ENCODE measurements around the gene ZNF174.

ZNF174 gene

DNA sequence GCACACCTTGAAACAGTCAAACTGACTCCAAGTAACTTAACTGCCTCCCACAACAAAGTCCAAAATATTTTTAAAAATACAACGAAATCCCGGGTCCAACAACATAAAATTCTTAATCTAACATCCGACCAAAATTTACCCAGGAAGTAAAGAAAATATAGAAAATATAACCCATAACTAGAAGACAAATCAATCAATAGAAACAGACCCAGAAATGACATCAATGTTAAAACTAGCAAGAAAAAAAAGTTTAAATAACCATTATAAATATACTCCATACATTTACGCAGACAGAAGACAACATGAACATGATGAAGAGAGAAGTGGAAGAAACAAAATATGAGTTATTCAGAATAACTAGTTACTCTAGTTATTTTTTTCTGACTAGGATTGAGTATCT is 38.6 kb downstream of the ZNF174 start:
- no peak for DNase-seq (ENCODE audit: low read depth, low spot score)
- no peak overlapping the region for H3K27ac ChIP-seq

DNA sequence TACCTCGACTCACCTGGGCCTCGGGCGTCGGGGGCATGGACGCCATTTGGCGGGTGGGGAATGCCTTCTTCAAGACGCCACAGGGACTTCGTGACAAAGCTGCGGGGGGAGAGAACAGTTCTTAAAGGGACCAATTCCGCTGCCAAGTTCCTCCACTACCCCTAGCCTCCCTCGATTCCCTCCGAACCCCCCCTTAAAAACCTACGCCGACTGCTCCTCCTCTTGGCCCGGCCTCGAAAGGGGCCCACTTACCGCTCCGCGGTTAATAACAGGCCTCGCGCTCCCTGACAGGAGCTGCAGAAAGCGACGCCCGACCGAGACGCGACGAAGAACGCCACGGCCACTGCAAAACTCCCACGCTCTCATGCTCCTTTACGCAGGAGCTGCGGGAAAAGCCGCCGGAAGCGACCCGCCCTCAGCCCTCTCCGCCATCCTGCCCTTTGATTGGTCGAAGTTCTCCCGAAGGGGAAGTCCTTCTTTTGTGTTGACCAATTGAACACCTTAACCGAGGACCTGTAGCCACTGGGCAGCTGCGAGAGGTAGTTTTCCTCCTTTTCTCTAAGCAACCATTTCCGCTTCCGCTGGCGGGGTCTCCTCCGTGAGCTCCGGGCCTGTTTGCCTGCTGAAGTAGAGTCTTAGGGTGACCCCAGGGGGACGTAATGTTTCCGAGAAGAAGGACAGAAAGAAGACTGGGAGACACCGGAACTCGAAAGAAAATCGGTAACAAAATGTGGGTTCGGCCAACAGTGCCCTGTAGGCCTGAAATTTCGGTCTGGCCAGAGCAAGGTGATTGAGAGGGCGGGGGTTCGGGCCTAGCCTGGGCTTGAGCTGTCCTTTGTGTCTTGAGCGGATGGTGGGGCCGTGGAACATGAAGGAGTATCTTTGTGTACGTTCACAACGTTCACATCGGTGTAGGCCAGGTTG is 42.4 kb downstream of the ZNF174 start, which contains the start of the genes NAA60 and ZNF597:
Gene NAA60, plus strand, starts transcription at position 573 of the 924 bp plus-strand sequence. CDS start 32,548 bp downstream, outside the sequence.
Gene ZNF597, minus strand, starts transcription at position 397 of the 924 bp plus-strand sequence. Its CDS starts 351 bp downstream, at position 46.
- peak within 1 kb of the TSS; percentile 83 for H3K27ac ChIP-seq
- DNase-seq (ENCODE audit: low read depth, low spot score) = peak; percentile 71

DNA sequence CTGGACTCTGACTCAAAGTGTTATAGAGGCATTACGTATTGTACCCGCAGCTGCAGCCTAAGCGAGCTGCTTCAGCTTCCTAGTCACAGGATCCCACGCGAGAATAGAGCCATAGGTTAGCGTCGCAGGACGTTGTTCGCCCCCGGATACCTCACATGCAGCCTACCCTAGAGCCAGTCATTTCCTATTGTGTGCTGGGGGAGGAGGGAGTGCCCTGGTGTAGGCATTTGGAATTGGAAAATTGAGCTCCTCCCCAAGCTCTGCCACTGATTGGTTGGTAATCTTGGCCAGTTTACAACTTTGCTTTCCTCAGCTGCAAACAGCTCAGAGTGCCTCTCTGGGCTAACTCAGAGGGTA is 43.0 kb downstream of the ZNF174 start:
- peak overlapping the region; percentile 83 for H3K27ac ChIP-seq
- peak; percentile 33 for DNase-seq (ENCODE audit: low read depth, low spot score)

DNA sequence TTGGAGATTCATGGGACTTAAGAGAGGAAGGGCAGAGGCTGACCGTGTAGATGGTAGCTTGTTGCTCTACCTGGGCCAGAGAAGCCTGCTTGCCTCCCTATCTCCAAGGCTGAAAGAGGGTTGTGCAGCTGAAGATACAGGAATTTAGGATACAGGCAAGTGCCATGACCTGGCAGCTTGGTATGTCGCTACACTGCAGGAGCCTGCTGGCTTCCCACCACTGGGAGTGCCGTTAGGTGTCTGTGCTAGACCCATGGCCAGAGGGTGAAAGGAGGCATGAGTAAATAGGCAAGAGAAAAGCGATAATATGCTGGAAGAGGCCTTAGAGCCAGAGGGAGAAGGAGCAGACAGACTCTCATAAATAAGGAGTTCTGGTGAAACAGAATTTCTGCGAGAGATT is 53.1 kb downstream of the ZNF174 start:
- H3K27ac ChIP-seq = no peak overlapping the region
- DNase-seq (ENCODE audit: low read depth, low spot score) = no peak

DNA sequence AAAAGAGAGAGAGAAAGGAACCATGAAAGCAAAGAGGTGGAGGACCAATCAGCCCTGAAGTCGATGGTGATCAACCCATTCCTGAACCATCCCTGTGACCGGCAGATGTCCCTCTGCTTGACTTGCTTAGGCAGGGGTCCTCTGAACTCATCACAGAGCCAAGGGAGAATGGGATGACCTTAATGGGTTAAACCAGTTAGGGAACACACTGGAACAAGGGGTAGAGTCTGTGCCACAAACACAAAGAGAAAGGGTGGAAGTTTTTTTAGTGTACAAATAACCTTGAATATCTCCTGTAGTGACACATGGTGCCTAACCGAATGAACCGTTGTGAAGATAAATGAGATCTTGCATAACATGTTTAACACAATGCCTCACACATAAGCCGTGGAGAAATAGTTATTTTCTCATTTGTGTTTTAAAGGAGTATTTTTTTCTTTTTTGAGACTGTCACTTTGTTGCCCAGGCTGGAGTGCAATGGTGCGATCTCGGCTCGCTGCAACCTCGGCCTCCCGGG is 53.7 kb downstream of the ZNF174 start:
- DNase-seq (ENCODE audit: low read depth, low spot score) = no peak
- no peak overlapping the region for H3K27ac ChIP-seq

DNA sequence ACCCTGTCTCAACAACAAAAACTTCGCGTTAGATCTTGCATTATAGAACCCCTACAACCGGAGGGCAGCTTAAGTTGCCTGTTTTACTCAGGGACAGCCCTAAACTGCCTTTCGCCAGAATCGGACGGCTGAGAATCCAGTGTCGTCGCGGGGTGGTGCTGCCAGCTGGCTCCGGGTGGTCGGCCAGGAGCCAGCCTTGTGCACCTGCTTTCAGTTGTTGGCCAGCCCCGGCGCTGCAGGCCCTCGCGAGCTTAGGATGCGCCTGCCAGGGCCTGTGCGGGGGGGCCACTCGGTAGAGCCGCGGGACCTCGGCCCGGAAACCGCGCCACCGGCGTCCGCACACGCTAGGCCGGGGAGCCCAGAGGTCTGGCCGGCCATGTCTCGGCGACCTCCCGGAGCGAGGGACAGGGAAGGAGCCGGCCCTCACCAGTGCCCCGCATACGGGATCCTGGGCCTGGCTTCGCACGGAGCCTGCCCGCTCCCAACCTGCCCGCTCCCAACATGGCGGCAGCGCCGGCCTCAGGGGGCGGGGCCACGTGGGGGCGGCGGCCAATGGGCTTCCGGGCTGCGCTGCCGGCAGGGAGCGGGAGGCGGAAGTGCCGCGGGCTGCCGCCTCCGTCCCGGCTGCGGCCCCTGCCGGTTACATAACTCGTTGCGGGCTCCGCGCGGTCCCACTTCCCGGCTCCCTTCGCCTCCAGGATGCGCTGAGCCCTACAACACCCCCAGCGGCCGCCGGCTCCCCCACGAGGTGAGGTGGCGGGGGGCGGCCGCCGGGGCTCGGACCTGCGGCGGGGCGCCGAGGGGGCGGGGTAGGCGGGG is 56.6 kb downstream of the ZNF174 start:
- DNase-seq (ENCODE audit: low read depth, low spot score) = peak; percentile 49
- H3K27ac ChIP-seq = peak overlapping the region; percentile 80

DNA sequence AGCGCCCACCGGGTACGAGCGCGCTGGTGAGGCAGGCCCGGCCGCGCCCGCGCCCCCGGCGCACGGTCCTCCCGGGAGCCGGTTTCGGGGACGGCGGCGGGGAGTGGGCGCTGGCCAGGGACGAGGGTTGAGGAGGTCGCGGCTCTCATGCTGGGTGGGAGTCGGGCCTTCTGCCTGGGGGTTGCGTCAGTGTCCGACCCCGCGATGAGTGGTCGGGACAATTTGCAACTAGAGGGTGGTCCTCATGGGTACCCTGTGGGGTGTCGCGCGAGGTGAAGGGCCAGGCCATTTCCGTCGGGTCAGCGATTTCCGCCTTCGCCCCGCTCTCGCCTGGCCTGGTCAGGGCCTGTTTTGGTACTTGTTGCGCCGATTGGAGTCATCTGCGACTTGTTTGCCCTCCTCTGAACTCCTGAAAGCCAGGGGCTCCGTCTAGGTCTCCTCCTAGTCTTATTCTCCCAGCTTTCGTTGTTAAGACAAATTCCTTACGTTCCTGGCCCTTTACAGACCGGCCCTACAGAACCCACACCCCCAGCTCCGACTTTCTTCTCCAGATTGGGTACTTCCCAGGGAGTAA is 57.4 kb downstream of the ZNF174 start:
- peak overlapping the region; percentile 80 for H3K27ac ChIP-seq
- DNase-seq (ENCODE audit: low read depth, low spot score) = no peak

DNA sequence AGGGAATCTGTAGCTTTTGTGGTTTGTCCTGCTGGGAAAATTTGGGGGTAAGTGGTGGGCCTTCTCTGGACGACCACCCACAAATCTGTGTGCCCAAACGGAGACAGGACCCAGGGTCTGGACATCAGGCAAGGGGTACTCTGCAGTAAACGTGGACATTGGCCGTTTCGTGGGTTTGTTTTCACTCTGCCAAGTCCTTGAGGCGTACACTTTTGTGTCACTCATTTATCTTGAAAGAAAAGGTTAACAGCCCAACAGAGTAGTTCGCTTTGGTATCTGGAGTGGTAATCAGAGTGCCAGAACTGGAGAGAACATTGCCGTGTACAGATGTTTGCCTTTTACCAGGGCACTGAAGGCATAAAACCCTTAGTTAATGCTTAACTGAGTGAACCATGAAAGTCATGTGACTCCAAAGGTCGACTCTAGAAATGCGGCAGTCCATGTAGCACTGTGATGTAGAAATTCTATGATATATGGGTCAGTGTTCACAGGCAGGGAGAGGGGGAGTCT is 57.9 kb downstream of the ZNF174 start:
- peak overlapping the region; percentile 80 for H3K27ac ChIP-seq
- DNase-seq (ENCODE audit: low read depth, low spot score) = no peak
